Measurements from ENCODE around the gene DNAJC30.

The DNAJC30 gene

DNA sequence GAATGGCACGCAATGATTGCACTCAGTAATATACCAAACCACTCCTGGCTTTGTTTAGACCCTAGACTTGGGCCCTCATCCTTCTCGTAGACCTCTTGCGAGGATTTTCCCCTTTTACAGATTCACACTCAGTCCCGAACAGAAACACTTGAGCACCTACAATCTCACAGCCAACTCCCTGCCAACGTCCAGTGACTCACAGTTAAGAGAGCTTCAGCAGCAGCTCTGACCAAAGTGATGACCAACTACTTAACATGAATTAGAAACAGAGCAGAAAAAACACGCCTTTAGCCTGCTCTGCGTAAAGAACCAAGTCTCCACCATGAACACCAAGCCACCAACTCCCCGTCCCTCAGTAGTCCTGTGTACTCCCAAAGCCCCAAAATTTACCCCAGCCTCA lies 2.2 kb downstream of the DNAJC30 start:
- DNase-seq, result no peak
- Histone ChIP-seq H3K4me3 (ENCODE audit: low read depth, low read length) (no peak overlapping the region), H2BK5ac (ENCODE audit: low read depth, low read length, poor library complexity) (no peak overlapping the region), H4K8ac (ENCODE audit: low read depth, low read length) (no peak overlapping the region), H3K14ac (ENCODE audit: low read length) (no peak overlapping the region), H4K91ac (ENCODE audit: low read depth, low read length) (no peak overlapping the region), H3K27me3 (ENCODE audit: insufficient read depth, low read length) (no peaks in the 10 kb centered on the region), H2AK5ac (ENCODE audit: low read length) (no peak overlapping the region), H3K18ac (ENCODE audit: low read length) (no peak overlapping the region), H3K4ac (ENCODE audit: low read depth, low read length) (peak overlapping the region; percentile 30), H3K9ac (ENCODE audit: low read length) (no peak overlapping the region), H3K79me2 (ENCODE audit: control insufficient read depth, insufficient read depth, low read length, poor library complexity) (peaks cover 12% of the 10 kb centered on the region), H2AFZ (ENCODE audit: insufficient read depth, low read length, poor library complexity) (no peak overlapping the region), H3K4me2 (ENCODE audit: low read length) (peak overlapping the region; percentile 34), H3K23ac (ENCODE audit: low read length) (no peak overlapping the region), H3K27ac (ENCODE audit: low read depth, low read length) (no peak overlapping the region), H4K12ac (ENCODE audit: low read depth, low read length) (no peak overlapping the region), H3K79me1 (ENCODE audit: low read length) (peaks cover 7% of the 10 kb centered on the region), H2BK12ac (ENCODE audit: low read length) (no peak overlapping the region), H2BK120ac (ENCODE audit: insufficient read depth, low read length, poor library complexity) (no peak overlapping the region), H3K36me3 (ENCODE audit: control insufficient read depth in 1 of 2, insufficient read depth in 2 of 2, low read length in 2 of 2) (peaks cover 6 to 9% of the 10 kb centered on the region in 2 experiments), H3K9me3 (ENCODE audit: insufficient read depth, low read depth, low read length) (peaks cover 1% of the 10 kb centered on the region), H3K4me1 (ENCODE audit: control insufficient read depth in 1 of 2, insufficient read depth in 2 of 2, low read length in 2 of 2) (peaks cover 9 to 14% of the 10 kb centered on the region in 2 experiments)
- WGBS (ENCODE audit: extremely low coverage, insufficient coverage, insufficient read length), result no CpG with 5 or more reads among the region's 8 CpGs

DNA sequence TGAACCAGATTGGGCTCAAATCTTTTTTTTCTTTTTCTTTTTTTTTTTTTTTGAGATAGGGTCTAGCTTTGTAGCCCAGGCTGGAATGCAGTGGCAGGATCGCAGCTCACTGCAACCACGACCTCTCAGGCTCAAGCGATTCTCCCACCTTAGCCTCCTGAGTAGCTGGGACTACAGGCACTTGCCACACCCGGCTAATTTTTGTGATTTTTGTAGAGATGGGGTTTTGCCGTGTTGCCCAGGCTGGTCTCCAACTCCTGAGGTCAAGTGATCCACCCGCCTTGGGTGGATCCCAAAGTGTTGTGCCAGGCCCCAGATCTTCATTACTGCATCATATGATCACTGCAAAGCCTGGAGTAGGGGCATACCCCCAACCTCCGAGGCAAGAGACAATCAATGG lies 2.8 kb downstream of the DNAJC30 start:
- peaks cover 1% of the 10 kb centered on the region for H3K9me3 ChIP-seq (ENCODE audit: insufficient read depth, low read depth, low read length)
- no peaks in the 10 kb centered on the region for H3K27me3 ChIP-seq (ENCODE audit: insufficient read depth, low read length)
- peaks cover 9 to 14% of the 10 kb centered on the region in 2 experiments for H3K4me1 ChIP-seq (ENCODE audit: control insufficient read depth in 1 of 2, insufficient read depth in 2 of 2, low read length in 2 of 2)
- no peak overlapping the region for H3K4me3 ChIP-seq (ENCODE audit: low read depth, low read length)
- no peak overlapping the region for H4K91ac ChIP-seq (ENCODE audit: low read depth, low read length)
- no peak overlapping the region for H3K9ac ChIP-seq (ENCODE audit: low read length)
- H3K14ac ChIP-seq (ENCODE audit: low read length), result no peak overlapping the region
- WGBS (ENCODE audit: extremely low coverage, insufficient coverage, insufficient read length), result no CpG with 5 or more reads among the region's 7 CpGs
- no peak overlapping the region for H2AFZ ChIP-seq (ENCODE audit: insufficient read depth, low read length, poor library complexity)
- H3K79me1 ChIP-seq (ENCODE audit: low read length), result peaks cover 7% of the 10 kb centered on the region
- H4K8ac ChIP-seq (ENCODE audit: low read depth, low read length), result no peak overlapping the region
- H3K18ac ChIP-seq (ENCODE audit: low read length), result no peak overlapping the region
- no peak overlapping the region for H2AK5ac ChIP-seq (ENCODE audit: low read length)
- no peak overlapping the region for H3K27ac ChIP-seq (ENCODE audit: low read depth, low read length)
- no peak for DNase-seq
- H2BK5ac ChIP-seq (ENCODE audit: low read depth, low read length, poor library complexity), result no peak overlapping the region
- no peak overlapping the region for H3K23ac ChIP-seq (ENCODE audit: low read length)
- H3K79me2 ChIP-seq (ENCODE audit: control insufficient read depth, insufficient read depth, low read length, poor library complexity), result peaks cover 12% of the 10 kb centered on the region
- no peak overlapping the region for H4K12ac ChIP-seq (ENCODE audit: low read depth, low read length)
- no peak overlapping the region for H3K4ac ChIP-seq (ENCODE audit: low read depth, low read length)
- no peak overlapping the region for H2BK120ac ChIP-seq (ENCODE audit: insufficient read depth, low read length, poor library complexity)
- peaks cover 6 to 9% of the 10 kb centered on the region in 2 experiments for H3K36me3 ChIP-seq (ENCODE audit: control insufficient read depth in 1 of 2, insufficient read depth in 2 of 2, low read length in 2 of 2)
- no peak overlapping the region for H2BK12ac ChIP-seq (ENCODE audit: low read length)
- no peak overlapping the region for H3K4me2 ChIP-seq (ENCODE audit: low read length)

DNA sequence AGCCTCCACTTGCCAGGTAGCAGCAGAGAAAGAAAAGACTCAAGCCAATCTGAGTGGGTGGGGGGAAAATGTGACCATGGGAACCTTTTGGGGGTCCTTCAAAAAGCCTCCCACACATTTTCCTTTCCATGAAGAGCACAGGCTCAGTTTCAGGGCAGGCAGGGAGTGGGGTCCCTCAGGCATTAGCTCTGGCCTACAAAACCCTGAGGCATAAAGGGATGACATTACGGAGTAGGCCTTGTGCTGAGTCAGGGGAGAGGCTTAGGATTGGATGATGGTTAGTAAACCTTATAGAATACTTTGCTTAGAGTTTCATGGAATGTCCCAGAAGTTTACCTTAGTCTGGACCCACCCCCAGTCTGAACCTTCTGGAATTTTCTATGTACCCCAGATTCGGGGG lies 3.5 kb downstream of the DNAJC30 start:
- peaks cover 6 to 9% of the 10 kb centered on the region in 2 experiments for H3K36me3 ChIP-seq (ENCODE audit: control insufficient read depth in 1 of 2, insufficient read depth in 2 of 2, low read length in 2 of 2)
- peaks cover 7% of the 10 kb centered on the region for H3K79me1 ChIP-seq (ENCODE audit: low read length)
- peaks cover 12% of the 10 kb centered on the region for H3K79me2 ChIP-seq (ENCODE audit: control insufficient read depth, insufficient read depth, low read length, poor library complexity)
- no peak overlapping the region for H2BK12ac ChIP-seq (ENCODE audit: low read length)
- no peak overlapping the region for H2BK120ac ChIP-seq (ENCODE audit: insufficient read depth, low read length, poor library complexity)
- no peak overlapping the region for H2AK5ac ChIP-seq (ENCODE audit: low read length)
- H3K23ac ChIP-seq (ENCODE audit: low read length), result no peak overlapping the region
- DNase-seq, result no peak
- no peaks in the 10 kb centered on the region for H3K27me3 ChIP-seq (ENCODE audit: insufficient read depth, low read length)
- H3K4me1 ChIP-seq (ENCODE audit: control insufficient read depth in 1 of 2, insufficient read depth in 2 of 2, low read length in 2 of 2), result peaks cover 9 to 14% of the 10 kb centered on the region in 2 experiments
- no peak overlapping the region for H2AFZ ChIP-seq (ENCODE audit: insufficient read depth, low read length, poor library complexity)
- H3K9me3 ChIP-seq (ENCODE audit: insufficient read depth, low read depth, low read length), result peaks cover 1% of the 10 kb centered on the region
- H3K4ac ChIP-seq (ENCODE audit: low read depth, low read length), result no peak overlapping the region
- no peak overlapping the region for H3K18ac ChIP-seq (ENCODE audit: low read length)
- no peak overlapping the region for H3K4me3 ChIP-seq (ENCODE audit: low read depth, low read length)
- H3K27ac ChIP-seq (ENCODE audit: low read depth, low read length), result no peak overlapping the region
- H4K12ac ChIP-seq (ENCODE audit: low read depth, low read length), result no peak overlapping the region
- H3K4me2 ChIP-seq (ENCODE audit: low read length), result no peak overlapping the region
- no peak overlapping the region for H3K14ac ChIP-seq (ENCODE audit: low read length)
- no peak overlapping the region for H2BK5ac ChIP-seq (ENCODE audit: low read depth, low read length, poor library complexity)
- H3K9ac ChIP-seq (ENCODE audit: low read length), result no peak overlapping the region
- WGBS (ENCODE audit: extremely low coverage, insufficient coverage, insufficient read length), result no CpG with 5 or more reads among the region's 2 CpGs
- no peak overlapping the region for H4K8ac ChIP-seq (ENCODE audit: low read depth, low read length)
- H4K91ac ChIP-seq (ENCODE audit: low read depth, low read length), result no peak overlapping the region

- no peak overlapping the region for H3K4ac ChIP-seq (ENCODE audit: low read depth, low read length)
- H3K27ac ChIP-seq (ENCODE audit: low read depth, low read length), result no peak overlapping the region
- H3K79me1 ChIP-seq (ENCODE audit: low read length), result peaks cover 7% of the 10 kb centered on the region
- H2BK5ac ChIP-seq (ENCODE audit: low read depth, low read length, poor library complexity), result no peak overlapping the region
- H2AFZ ChIP-seq (ENCODE audit: insufficient read depth, low read length, poor library complexity), result no peak overlapping the region
- H2BK120ac ChIP-seq (ENCODE audit: insufficient read depth, low read length, poor library complexity), result no peak overlapping the region
- H4K12ac ChIP-seq (ENCODE audit: low read depth, low read length), result no peak overlapping the region
- H4K8ac ChIP-seq (ENCODE audit: low read depth, low read length), result no peak overlapping the region
- no peak overlapping the region for H3K18ac ChIP-seq (ENCODE audit: low read length)
- H4K91ac ChIP-seq (ENCODE audit: low read depth, low read length), result no peak overlapping the region
- H3K23ac ChIP-seq (ENCODE audit: low read length), result no peak overlapping the region
- no peak for DNase-seq
- WGBS (ENCODE audit: extremely low coverage, insufficient coverage, insufficient read length), result no CpG with 5 or more reads among the region's 6 CpGs
- H3K27me3 ChIP-seq (ENCODE audit: insufficient read depth, low read length), result no peaks in the 10 kb centered on the region
- H3K4me2 ChIP-seq (ENCODE audit: low read length), result no peak overlapping the region
- no peak overlapping the region for H3K4me3 ChIP-seq (ENCODE audit: low read depth, low read length)
- no peak overlapping the region for H3K9ac ChIP-seq (ENCODE audit: low read length)
- no peak overlapping the region for H3K14ac ChIP-seq (ENCODE audit: low read length)
- peaks cover 8% of the 10 kb centered on the region for H3K79me2 ChIP-seq (ENCODE audit: control insufficient read depth, insufficient read depth, low read length, poor library complexity)
- H3K4me1 ChIP-seq (ENCODE audit: control insufficient read depth in 1 of 2, insufficient read depth in 2 of 2, low read length in 2 of 2), result peaks cover 9 to 10% of the 10 kb centered on the region in 2 experiments
- H2AK5ac ChIP-seq (ENCODE audit: low read length), result no peak overlapping the region
- H3K9me3 ChIP-seq (ENCODE audit: insufficient read depth, low read depth, low read length), result peaks cover 1% of the 10 kb centered on the region
- H3K36me3 ChIP-seq (ENCODE audit: control insufficient read depth in 1 of 2, insufficient read depth in 2 of 2, low read length in 2 of 2), result peaks cover 6 to 9% of the 10 kb centered on the region in 2 experiments
- no peak overlapping the region for H2BK12ac ChIP-seq (ENCODE audit: low read length)
Observed at GRCh38 chr7:73678862-73679261, 4.4 kb downstream of the DNAJC30 start.
